ENCODE results near the gene OR2AE1. TPM values are rescaled to one million over a fixed set of nuclear protein-coding genes. Genes with fewer than 3 reads are reported as not detected.
A peak's percentile ranks its signal among the peaks of the same experiment; 100 is the strongest.

The OR2AE1 gene
- polyA plus RNA-seq, 1 donor = 0.22 TPM

DNA sequence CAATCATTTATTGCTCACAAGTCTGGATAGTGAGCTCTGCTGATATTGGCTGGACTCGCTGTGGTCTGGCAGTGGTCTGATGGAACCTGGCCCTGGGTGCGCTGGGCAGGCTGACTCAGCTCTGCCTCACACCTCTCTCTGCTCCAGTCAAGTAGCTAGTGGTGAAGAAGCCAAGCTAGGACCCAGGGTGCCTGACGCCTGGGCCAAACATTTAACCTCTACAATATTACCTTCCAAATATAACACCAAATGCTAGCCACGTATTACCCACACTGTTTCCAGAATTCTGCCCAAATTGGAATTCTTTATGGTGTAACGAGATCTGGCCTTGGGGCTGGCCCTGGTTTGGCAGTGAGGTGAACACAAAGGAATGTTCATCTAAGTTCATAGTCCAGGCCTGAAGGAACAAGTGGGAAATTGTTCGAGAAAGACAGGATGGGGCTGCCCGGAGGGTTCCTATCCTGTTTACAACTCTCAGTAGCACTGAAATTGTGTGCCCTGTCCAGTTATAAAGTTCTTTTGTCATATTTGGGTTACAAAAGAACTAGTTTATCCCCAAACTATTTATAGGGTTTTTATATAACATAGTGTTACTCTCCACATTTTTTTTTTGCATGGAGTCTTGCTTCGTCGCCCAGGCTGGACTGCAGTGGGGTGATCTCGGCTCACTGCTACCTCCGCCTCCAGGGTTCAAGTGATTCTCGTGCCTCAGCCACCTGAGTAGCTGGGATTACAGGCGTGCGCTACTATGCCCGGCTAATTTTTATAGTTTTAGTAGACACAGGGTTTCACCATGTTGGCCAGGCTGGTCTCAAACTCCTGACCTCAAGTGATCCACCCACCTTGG lies 16.3 kb downstream of the OR2AE1 start:
- no peak for DNase-seq

- no peak for DNase-seq
Observed at GRCh38 chr7:99855236-99855635, 21.6 kb downstream of the OR2AE1 start.

DNA sequence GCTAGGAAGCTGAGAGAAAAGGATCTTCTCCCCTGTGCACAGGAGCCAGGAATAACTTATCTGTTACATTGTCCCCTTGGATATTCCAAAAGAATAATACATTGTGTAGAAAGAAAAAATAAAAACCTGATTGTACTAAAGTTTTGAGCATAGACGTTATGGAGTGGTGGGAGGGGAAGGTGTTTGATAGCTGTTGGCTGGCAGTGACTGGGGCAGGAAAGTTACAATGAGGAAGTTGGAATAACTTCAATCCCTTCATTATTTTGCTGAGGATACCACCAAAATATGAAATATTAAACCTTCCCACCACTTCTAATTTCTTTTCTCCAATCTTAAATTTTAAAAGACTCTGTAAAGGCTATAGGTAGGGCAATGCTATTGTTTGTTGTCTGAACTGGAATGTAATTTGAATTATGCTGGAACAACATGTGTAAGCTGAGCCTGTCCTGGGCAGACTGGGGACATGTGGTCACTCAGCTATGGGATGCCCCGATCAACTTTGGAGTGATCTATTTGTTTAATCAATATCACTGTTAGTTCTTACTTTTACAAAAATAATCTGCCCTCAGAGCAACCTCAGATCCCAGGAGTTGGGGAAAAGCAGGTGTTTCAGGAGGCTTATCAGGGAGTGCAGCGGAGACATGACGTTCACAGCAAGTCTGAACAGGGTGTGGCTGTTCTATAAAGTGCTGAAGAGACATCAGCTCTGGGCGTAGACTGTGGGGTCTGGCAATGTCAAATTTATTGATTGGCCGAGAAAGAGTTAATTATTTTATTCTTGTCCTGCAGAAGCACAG lies 28.2 kb downstream of the OR2AE1 start:
- DNase-seq = no peak

GRCh38 chr7:99844328-99844727 lies 32.5 kb downstream of the OR2AE1 start:
- no peak for DNase-seq

DNA sequence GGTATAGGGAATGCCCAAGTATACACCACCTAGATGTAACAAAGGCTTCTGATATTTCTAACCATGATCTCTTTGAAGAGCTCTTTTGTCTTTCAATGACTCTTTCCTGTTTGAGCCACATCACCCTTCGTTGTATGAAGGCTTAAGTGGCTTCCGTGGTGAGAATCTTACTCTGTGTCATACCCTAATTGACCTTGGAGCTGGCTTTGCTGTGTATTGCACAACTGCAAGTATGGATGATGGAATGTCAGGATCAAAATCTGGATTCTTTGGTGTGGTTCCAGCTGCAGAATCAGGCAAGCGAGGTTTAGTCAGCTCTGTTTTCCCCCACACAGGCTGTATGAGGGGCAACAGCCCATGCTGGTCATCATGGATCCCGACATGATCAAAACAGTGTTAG lies 33.0 kb downstream of the OR2AE1 start:
- DNase-seq = no peak

- DNase-seq = no peak
Observed at GRCh38 chr7:99842926-99843325, 33.9 kb downstream of the OR2AE1 start.

DNA sequence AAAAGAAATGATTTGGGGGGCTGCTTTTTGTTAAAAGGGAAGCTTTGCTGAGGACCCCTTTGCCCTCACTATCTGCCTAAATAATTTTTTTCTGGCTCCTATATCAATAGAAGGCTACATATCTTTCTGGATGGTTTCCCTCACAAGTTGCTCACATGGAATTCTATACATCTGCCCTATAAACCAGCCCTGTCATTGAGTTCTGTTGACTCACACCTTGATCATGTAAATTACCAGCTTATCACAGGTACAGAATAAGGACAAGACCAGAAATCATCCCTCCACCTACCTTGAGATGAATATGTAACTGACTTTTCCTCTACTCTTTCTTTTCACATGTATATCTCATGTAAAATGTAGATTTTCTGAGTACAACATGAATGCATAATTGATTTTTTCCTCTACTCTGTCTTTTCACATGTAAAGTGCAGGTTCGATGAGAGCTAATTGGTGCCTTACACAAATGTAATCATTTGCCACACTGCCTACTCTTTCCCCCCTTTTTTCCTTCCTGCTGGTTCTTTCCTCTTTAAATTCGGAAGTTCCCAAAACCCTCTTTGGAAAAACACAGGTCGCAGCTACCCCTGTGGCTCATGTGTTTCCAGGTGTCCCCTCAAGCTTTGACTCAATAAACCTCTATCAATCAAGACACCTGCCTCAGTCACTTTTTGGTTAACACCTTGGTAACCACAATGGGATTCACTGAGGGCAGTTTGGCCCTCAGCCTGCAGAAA lies 36.5 kb downstream of the OR2AE1 start:
- no peak for DNase-seq

- DNase-seq = no peak
Observed at GRCh38 chr7:99839287-99840021, 37.4 kb downstream of the OR2AE1 start.

DNA sequence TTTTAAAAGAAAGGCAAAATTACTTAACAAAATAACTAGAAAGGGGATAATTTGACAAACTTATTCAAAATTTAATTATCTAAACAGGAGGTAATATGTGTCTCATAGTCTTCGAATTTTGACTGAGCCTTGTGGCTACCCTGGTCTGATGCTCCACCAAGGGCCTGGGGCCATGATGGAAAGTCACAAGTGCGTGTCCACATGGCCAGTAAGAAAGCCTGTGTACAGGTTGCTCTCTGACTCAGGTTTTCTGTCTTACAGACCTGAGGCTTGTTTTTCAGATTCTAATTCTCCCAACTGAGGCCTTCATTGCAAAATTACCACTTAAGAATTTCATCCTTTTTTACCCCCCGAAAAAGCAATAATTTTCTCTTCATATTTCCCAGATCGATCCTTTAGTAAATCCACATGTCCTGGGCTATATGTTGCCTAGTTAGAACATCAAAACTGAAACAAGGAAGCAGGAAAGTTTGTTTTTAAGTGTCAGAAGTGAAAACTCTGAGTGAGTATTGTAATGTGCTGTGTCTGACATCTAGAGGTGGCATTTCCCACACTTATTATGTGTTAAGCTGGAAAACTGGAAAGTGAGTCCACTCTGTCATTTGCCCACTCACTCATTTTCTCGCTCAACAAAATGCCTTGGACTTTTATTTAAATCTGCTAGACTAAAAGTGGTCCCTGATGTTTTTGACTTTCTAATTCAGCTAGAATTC lies 39.0 kb downstream of the OR2AE1 start:
- DNase-seq = no peak

GRCh38 chr7:99835189-99835588 lies 41.6 kb downstream of the OR2AE1 start:
- DNase-seq = no peak

DNA sequence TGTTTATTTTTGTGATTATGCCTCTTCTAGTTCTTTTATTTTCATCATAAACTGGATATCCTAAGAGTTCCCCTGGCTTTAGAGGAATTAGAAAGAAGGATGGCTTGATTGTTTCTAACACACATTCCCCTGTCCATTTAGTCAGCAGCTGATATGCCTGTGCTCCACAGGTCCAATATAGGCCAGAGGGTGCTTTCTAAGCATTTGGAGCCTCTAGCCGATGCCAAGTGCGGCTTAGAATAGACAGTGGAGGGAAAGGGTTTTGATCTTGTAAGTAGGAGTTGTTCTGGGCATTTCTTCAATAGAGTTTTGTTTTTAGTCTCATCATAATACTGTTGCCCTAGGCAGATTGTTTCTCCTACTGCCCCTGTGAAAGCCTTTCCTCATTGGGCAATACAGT lies 42.5 kb downstream of the OR2AE1 start:
- DNase-seq = no peak

- no peak for DNase-seq
Observed at GRCh38 chr7:99833289-99833877, 43.5 kb downstream of the OR2AE1 start.

DNA sequence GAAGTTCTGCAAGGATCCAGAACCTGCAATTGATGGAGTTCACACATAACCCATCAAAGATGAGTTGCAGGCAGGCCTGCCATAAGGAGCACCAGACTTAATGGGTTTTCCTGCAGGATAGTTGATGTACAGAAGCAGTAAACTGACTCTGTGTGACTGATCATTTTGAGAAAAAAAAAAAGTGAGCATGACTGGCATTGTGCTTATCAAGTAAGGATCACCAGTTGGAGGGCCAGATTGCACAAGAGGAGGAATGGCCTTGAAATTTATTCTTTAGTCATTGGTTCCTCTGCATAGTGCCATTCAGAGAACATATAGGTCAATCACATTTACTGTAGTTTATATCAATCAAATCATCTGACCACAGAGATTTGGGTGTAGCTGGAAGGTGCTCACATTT lies 45.2 kb downstream of the OR2AE1 start:
- DNase-seq = no peak

DNA sequence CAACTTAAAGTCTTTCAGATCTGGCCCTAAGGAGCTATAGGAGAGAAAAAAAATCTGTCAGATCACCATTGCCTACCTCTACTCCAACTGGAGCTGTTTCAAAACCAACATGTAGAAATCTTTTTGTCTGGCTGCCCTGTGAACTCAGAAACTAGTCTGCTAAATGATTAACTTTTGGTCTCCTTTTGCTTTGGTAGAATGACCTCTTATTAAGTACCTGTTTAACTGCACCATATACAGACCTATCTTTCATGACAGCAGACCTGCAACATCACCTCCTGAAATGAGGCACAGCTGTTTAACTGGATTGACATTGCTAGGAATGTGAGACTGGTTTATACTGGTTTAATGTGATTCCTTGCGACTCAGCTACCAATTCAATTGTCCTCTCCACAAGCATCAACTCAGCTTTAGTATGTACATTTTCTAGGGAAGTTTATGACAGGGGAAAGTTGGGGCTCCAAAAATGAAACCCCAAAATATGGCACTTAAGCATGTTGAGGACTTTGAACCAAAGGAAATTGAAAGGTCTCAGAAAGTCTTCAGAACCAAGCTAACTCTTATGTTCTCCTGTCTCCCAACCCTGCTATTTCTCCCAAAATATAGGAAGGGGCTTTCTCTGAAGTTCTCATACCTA lies 47.2 kb downstream of the OR2AE1 start:
- peak; percentile 15 for DNase-seq

- no peak for DNase-seq
Observed at GRCh38 chr7:99828811-99829210, 48.0 kb downstream of the OR2AE1 start.

DNA sequence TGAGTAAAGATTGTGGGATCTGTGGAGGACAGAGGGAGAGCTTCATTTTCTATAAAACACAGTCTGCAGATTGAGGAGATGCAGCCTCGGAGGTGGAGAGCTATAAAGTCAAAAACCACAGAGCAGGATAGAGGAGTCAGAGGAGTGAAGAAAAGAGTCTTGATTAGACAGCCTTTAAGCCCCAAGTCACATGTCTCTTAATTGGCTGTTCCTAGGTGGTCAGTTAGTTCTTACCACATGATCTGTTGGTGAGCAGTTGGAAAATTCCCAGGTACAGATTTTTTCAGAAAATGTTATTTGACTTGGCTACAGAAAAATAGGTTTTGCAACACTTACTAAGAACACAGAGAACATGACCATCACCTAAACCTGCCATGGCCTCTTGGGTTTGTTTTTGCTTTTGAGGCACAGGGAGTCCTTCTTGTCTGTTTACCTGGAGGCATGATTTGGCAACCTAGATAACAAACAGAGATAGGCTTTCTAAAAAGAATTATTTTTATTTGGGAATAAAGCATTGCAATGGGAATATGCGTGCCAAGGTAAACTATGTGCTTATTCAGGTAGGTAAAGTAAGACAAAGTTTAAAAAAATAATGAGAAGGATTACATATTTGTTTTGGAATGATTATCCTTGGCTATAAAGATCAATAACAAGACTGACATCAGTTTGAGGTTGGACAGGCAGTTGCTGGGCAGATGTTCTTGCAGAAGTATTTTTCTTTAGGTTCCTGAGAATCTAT lies 49.6 kb downstream of the OR2AE1 start:
- no peak for DNase-seq

All from left kidney (tissue), 2 donors.